ENCODE results near the gene MYO3B. TPM values are rescaled to one million over a fixed set of nuclear protein-coding genes. Genes with fewer than 3 reads are reported as not detected.

Gene MYO3B
- total and polyA plus RNA-seq, 2 of the 8 experiments (the other 6 are each of a cell fraction or from before 2014, with no cell fraction given): 0.17 to 0.19 TPM

GRCh38 chr2:170222842-170223241 lies 44.9 kb downstream of the MYO3B start:
- DNase-seq (ENCODE audit: low read depth in 1 of 2, low spot score in 2 of 2) (no peak), FAIRE-seq (no peak)
- H3K4me2 ChIP-seq (ENCODE audit: insufficient read depth in 1 of 2, low read depth in 2 of 2, low read length in 2 of 2): 0 out of 4 replicates have a peak overlapping the region, but pooled peaks of 1 of the 2 experiments have one; percentile 1
- no peaks in the 10 kb centered on the region; a peak in 1 of 8 replicates for H3K36me3 ChIP-seq (ENCODE audit: control insufficient read depth in 2 of 4, insufficient read depth in 4 of 4, low read length in 3 of 4)
- H3K79me2 ChIP-seq (ENCODE audit: control insufficient read depth in 1 of 2, insufficient read depth in 2 of 2, low read length in 2 of 2): no peaks in the 10 kb centered on the region
- no peaks in the 10 kb centered on the region for H3K23me2 ChIP-seq (ENCODE audit: low read depth, low read length)
- ChIA-PET POLR2A (ENCODE audit: partially characterized antibody) (no interaction called here), CTCF (ENCODE audit: partially characterized antibody) (interaction anchor here (0.9 to 3.9 kb wide), 5 partner anchors 10 to 545 kb away, joined by 3 to 39 read pairs (median 4); no protein-coding TSS in a partner anchor)
- no peaks in the 10 kb centered on the region for H3K27me3 ChIP-seq (replicated peaks in 1 of 4; ENCODE audit: control insufficient read depth in 3 of 4, extremely low read depth in 1 of 4, insufficient read depth in 3 of 4, low read length in 3 of 4)
- peak overlapping the region; percentile 92 for H2BK20ac ChIP-seq (ENCODE audit: low read length)
- H3K14ac ChIP-seq (ENCODE audit: insufficient read length): no peak overlapping the region
- no peaks in the 10 kb centered on the region for H4K20me1 ChIP-seq (replicated peaks in 1 of 2; ENCODE audit: control insufficient read depth in 1 of 2, insufficient read depth in 2 of 2, low read length in 2 of 2)
- H3K4ac ChIP-seq (replicated peaks; ENCODE audit: insufficient read length, low read depth, low read length): no peak overlapping the region
- no peak overlapping the region for H3K56ac ChIP-seq (replicated peaks; ENCODE audit: insufficient read length, low read depth, low read length)
- WGBS, 2 experiments (ENCODE audit: extremely low coverage in 1 of 2, insufficient coverage in 1 of 2, insufficient read length in 1 of 2, insufficient replicate concordance in 2 of 2, low coverage in 1 of 2, low lambda C conversion rate in 2 of 2, missing lambda C conversion rate in 1 of 2): 82% methylated on average over 2 of the region's 2 CpGs; no CpG with 5 or more reads in 1 of the 2 experiments
- peak overlapping the region; percentile 58 for H4K91ac ChIP-seq (replicated peaks; ENCODE audit: insufficient read length, low read length)
- H3K18ac ChIP-seq (ENCODE audit: extremely low read depth, low read length): peak overlapping the region; percentile 52
- H2BK5ac ChIP-seq (ENCODE audit: low read depth, low read length): peak overlapping the region; percentile 96; the same call in 1 of the 2 replicates
- 0 out of 2 replicates have a peak overlapping the region, but pooled peaks have one; percentile 15 for H3K27ac ChIP-seq (ENCODE audit: low read depth, low read length)
- H2AK5ac ChIP-seq (ENCODE audit: low read depth, low read length): peak overlapping the region; percentile 41; the same call in 1 of the 2 replicates
- H2BK15ac ChIP-seq (ENCODE audit: low read length): peak overlapping the region; percentile 23; the same call in 1 of the 2 replicates
- H3K9ac ChIP-seq (replicated peaks in 1 of 4; ENCODE audit: extremely low read depth in 1 of 4, low read depth in 3 of 4, low read length in 3 of 4): no peak overlapping the region
- no peak overlapping the region for H2AFZ ChIP-seq (ENCODE audit: low read length)
- no peak overlapping the region for H4K8ac ChIP-seq (ENCODE audit: extremely low read depth, insufficient read depth, low read length)
- no peaks in the 10 kb centered on the region for H3K79me1 ChIP-seq (ENCODE audit: low read depth, low read length)
- no peak overlapping the region for H3K4me3 ChIP-seq (ENCODE audit: extremely low read depth in 1 of 4, insufficient read depth in 2 of 4, low read depth in 3 of 4, low read length in 4 of 4)
- H3K4me1 ChIP-seq (replicated peaks in 1 of 4; ENCODE audit: control insufficient read depth in 3 of 4, insufficient read depth in 4 of 4, low read length in 3 of 4): peaks cover 0 to 9% (median 7%) of the 10 kb centered on the region in 4 experiments; a peak in 3 of 7 replicates
- no peak overlapping the region for H4K5ac ChIP-seq (ENCODE audit: insufficient read length, low read depth, low read length)
- H2BK120ac ChIP-seq (replicated peaks; ENCODE audit: low read depth, low read length): no peak overlapping the region
- peak overlapping the region; percentile 41 for H2BK12ac ChIP-seq (ENCODE audit: low read depth, low read length)
- no peaks in the 10 kb centered on the region for H3K9me3 ChIP-seq (ENCODE audit: insufficient read depth in 2 of 2, low read depth in 1 of 2, low read length in 1 of 2)
- no peak overlapping the region for H3K23ac ChIP-seq (ENCODE audit: insufficient read length)
- TF ChIP-seq FOSL1 (IDR thresholded peaks at IDR 0.05; ENCODE audit: insufficient read depth, low read depth, low read length) (no peak), SRF (IDR thresholded peaks at IDR 0.05; ENCODE audit: low read depth, low read length) (no peak), USF2 (IDR thresholded peaks at IDR 0.05; ENCODE audit: low read length) (no peak), BRCA1 (IDR thresholded peaks at IDR 0.05; ENCODE audit: low read depth, low read length) (no peak), BCL11A (IDR thresholded peaks at IDR 0.05; ENCODE audit: low read depth in 2 of 2, low read length in 2 of 2) (no peak), NANOG (IDR thresholded peaks at IDR 0.05; ENCODE audit: insufficient read depth, low read depth, low read length, poor library complexity, severe bottlenecking) (no peak), KDM4A (IDR thresholded peaks at IDR 0.05; ENCODE audit: low read depth, low read length, severe bottlenecking) (no peak), SP1 (IDR thresholded peaks at IDR 0.05; ENCODE audit: low read depth, low read length) (no peak), NRF1 (IDR thresholded peaks at IDR 0.05; ENCODE audit: low read depth, low read length) (no peak), RFX5 (IDR thresholded peaks at IDR 0.05; ENCODE audit: borderline replicate concordance, low read depth, low read length) (no peak), EZH2 (IDR thresholded peaks at IDR 0.05; ENCODE audit: low read depth, low read length, severe bottlenecking) (no peak), RXRA (IDR thresholded peaks at IDR 0.05; ENCODE audit: insufficient read depth, low read depth, low read length) (no peak), SIRT6 (IDR thresholded peaks at IDR 0.05; ENCODE audit: low read length) (no peak)
